Measurements from ENCODE around the gene OAS2.

Gene OAS2

DNA sequence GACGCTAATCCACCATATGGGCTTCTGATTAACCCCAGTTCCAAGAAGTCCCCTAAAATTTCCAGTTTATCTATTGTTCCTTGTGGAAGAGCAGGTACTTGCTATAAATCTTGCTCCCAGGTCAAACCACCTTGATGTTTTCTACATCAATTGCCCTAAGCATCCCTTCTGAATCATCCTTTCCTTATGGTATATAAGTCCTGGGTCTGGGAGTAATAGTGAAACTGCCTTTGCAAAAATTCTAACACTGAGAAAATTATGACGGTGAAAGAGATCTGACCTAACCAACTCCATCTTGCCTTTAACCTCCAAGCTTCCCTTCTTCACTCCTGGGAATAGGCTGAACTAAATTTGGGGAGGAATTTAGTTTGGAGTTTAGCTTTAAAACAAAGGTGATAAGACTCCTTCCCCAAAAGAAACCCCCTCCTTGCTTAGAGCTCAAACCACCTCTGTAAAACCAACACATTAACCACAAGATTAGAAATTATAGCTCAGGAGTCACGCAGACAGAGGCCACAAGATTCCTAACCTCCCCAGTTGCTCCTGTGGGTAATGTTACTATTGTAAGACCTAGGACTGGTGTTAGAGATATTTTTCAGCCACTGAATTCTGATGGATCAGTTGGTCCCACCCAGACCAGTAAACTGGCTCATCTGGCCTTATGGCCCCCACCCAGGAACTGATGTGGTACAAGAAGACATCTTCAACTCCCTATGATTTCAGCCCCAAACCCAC, 44.4 kb downstream of the OAS2 start:
- no peak for ATAC-seq (replicated peaks)

DNA sequence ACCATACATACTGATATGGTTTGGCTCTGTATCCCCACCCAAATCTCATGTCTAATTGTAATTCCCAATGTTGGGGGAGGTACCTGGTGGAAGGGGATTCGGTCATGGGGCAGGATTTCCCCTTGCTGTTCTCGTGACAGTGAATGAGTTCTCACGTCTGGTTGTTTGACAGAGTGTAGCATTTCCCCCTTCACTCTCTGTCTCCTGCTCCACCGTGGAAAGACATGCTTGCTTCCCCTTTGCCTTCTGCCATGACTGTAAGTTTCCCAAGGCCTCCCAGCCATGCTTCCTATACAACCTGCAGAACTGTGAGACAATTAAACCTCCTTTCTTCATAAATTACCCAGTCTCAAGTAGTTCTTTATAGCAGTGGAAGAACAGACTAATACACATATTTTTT, 49.4 kb downstream of the OAS2 start:
- H3K9me3 Mint-ChIP-seq, result no peaks in the 10 kb centered on the region
- no peak for DNase-seq
- no peak for ATAC-seq (replicated peaks)
- H3K4me3 Mint-ChIP-seq, result no peak overlapping the region
- no peak overlapping the region for H3K27ac Mint-ChIP-seq
- H3K36me3 Mint-ChIP-seq (ENCODE audit: insufficient read depth), result peaks cover 3% of the 10 kb centered on the region
- peaks cover 0 to 11% of the 10 kb centered on the region in 2 donors for H3K27me3 Mint-ChIP-seq
- peaks cover 4 to 9% of the 10 kb centered on the region in 2 donors for H3K4me1 Mint-ChIP-seq (ENCODE audit: low read depth in 2 of 2)

More for the DNA sequence above, 44.4 kb downstream of the OAS2 start:
- no peaks in the 10 kb centered on the region for H3K9me3 Mint-ChIP-seq
- peaks cover 3% of the 10 kb centered on the region for H3K36me3 Mint-ChIP-seq (ENCODE audit: insufficient read depth)
- DNase-seq, result no peak
- H3K4me1 Mint-ChIP-seq (ENCODE audit: low read depth in 2 of 2), result peaks cover 0 to 5% of the 10 kb centered on the region in 2 donors
- no peak overlapping the region for H3K27ac Mint-ChIP-seq
- H3K4me3 Mint-ChIP-seq, result no peak overlapping the region
- H3K27me3 Mint-ChIP-seq, result no peaks in the 10 kb centered on the region

DNA sequence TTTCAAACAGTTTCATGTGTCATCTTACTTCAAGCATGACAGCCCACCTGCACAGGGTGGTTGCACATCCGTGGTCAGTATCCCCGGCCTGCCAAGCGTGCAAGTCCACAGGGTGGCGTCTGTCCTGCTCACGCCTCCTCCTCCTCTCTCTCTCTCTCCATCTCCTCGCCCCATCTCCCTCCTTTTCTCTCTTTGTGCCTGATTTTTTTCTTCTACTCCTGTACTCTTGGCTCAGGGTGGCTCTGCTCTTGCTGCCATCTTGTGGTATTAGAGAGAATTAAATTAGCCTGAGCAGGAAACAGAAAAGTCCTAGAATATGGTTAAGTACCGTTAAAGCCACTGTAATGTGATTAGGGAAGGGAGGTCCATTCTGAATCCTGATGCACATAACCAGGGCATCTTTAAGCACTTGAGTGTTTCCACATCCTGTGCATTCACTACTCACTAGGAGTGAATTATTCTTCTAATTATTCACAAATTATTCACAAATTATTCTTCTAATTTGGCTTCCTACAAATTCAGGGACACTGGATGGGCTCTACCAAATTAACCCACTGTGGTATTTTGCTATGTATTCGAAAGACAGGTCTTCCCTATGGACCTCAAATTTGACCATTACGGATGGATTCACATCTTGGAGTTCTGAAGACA, 52.7 kb downstream of the OAS2 start:
- Mint-ChIP-seq H3K27me3 (peaks cover 6 to 25% of the 10 kb centered on the region in 2 donors), H3K4me1 (ENCODE audit: low read depth in 2 of 2) (peaks cover 4 to 5% of the 10 kb centered on the region in 2 donors)
- DNase-seq, result peak in 1 of 3 experiments; percentile 3

DNA sequence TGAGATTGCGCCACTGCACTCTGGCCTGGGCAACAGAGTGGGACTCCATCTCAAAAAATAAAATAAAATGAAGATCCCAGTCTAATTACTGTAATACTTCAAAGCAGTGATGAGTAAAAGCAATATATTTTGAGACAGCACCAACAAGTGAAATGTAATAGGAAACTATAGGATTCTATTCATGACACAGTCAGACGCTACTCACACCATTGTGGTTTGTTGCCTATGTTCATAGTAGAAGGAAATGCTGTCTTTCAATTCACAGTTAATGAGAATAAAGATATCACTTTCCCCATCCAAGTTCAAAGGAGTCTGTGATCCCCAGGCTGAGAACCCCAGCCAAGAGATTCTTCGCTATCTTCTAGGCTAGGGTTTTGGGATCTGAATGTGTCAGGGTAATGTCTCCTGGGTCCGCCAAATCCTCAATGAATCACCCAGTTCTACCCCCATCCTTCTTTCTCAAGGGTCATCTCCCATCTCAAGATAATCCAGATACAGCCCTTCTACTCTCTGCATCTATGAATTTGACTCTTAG, 61.7 kb downstream of the OAS2 start:
- no peak for DNase-seq

More for the DNA sequence above, 52.7 kb downstream of the OAS2 start:
- Mint-ChIP-seq H3K36me3 (ENCODE audit: insufficient read depth) (peaks cover 3% of the 10 kb centered on the region), H3K9me3 (no peaks in the 10 kb centered on the region), H3K27ac (no peak overlapping the region), H3K4me3 (no peak overlapping the region)
- peak; percentile 40 for ATAC-seq (replicated peaks)

DNA sequence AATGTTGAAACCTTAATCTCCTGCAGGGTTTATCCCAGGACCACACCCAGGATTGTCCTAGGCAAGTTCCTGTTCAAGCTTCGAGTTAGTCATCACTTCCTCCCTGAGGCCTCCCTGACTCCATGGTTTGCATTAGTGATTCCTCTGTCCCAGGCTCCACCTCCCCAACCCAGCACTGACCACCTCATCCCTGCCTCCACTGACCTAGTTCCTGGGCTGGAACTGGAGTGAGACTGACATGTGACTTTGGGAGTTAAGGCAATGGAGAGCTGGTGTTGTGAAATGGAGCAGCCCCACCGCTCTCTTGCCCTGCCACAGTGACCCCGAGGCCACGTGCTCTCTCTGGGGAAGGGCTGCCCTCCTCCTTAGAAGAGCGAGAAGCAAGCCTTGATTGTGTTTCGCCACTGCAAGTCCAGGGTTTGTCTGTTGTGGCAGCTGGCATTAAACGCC, 62.4 kb downstream of the OAS2 start:
- H3K27me3 Mint-ChIP-seq, result peaks cover 12 to 40% of the 10 kb centered on the region in 2 donors
- no peak overlapping the region for H3K4me3 Mint-ChIP-seq
- H3K36me3 Mint-ChIP-seq (ENCODE audit: insufficient read depth), result peaks cover 3% of the 10 kb centered on the region
- DNase-seq (no peak), ATAC-seq (replicated peaks) (no peak)
- H3K9me3 Mint-ChIP-seq, result no peaks in the 10 kb centered on the region
- no peak overlapping the region for H3K27ac Mint-ChIP-seq
- H3K4me1 Mint-ChIP-seq (ENCODE audit: low read depth in 2 of 2), result no peaks in the 10 kb centered on the region

More for the DNA sequence above, 61.7 kb downstream of the OAS2 start:
- no peak for ATAC-seq (replicated peaks)
- Mint-ChIP-seq H3K9me3 (no peaks in the 10 kb centered on the region), H3K4me1 (ENCODE audit: low read depth in 2 of 2) (no peaks in the 10 kb centered on the region), H3K36me3 (ENCODE audit: insufficient read depth) (peaks cover 3% of the 10 kb centered on the region), H3K27me3 (peaks cover 12 to 40% of the 10 kb centered on the region in 2 donors), H3K27ac (no peak overlapping the region), H3K4me3 (no peak overlapping the region)

DNA sequence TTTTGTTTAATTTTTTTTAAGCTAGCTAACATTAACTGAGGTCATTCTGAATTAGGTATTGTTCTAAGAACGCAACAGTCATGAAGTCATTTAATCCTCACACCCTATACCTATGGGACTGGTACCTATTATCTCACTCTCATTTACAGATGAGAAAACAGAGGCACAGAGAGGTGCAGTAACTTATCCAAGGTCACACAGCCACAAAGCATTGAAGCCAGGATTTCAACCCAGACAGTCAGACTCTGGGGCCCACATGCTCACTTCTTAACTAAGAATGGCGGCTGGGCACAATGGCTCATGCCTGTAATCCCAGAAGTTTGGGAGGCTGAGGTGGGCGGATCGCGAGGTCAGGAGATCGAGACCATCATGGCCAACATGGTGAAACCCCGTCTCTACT, 63.2 kb downstream of the OAS2 start:
- no peak overlapping the region for H3K4me3 Mint-ChIP-seq
- H3K27me3 Mint-ChIP-seq, result peaks cover 12 to 40% of the 10 kb centered on the region in 2 donors
- DNase-seq, result no peak

DNA sequence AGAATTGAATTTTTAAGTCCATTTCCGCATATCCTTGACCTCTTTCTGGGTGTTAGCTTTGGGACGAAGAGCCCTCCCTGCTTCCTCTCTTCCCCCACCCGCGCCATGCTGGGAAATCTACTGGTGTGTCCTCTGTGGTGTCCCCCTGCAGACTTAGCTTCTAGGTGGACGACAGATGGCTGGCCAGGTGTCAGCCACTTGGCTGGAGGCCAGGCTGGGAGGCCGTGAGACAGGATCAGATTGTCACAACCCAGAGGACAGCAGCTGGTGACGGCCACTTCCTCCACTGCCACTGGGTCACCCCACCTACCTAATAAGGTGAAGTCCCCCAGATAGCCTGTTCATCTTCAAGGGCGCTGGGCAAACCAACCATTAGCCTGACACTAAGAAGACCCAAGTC, 64.9 kb downstream of the OAS2 start:
- Mint-ChIP-seq H3K9me3 (no peaks in the 10 kb centered on the region), H3K4me1 (ENCODE audit: low read depth in 2 of 2) (no peaks in the 10 kb centered on the region), H3K36me3 (ENCODE audit: insufficient read depth) (peaks cover 3% of the 10 kb centered on the region), H3K27ac (no peak overlapping the region), H3K4me3 (no peak overlapping the region), H3K27me3 (peaks cover 12 to 40% of the 10 kb centered on the region in 2 donors)
- DNase-seq (no peak), ATAC-seq (replicated peaks) (no peak)

More for the DNA sequence above, 63.2 kb downstream of the OAS2 start:
- H3K27ac Mint-ChIP-seq, result no peak overlapping the region
- peaks cover 3% of the 10 kb centered on the region for H3K36me3 Mint-ChIP-seq (ENCODE audit: insufficient read depth)
- no peaks in the 10 kb centered on the region for H3K4me1 Mint-ChIP-seq (ENCODE audit: low read depth in 2 of 2)
- no peaks in the 10 kb centered on the region for H3K9me3 Mint-ChIP-seq
- no peak for ATAC-seq (replicated peaks)

DNA sequence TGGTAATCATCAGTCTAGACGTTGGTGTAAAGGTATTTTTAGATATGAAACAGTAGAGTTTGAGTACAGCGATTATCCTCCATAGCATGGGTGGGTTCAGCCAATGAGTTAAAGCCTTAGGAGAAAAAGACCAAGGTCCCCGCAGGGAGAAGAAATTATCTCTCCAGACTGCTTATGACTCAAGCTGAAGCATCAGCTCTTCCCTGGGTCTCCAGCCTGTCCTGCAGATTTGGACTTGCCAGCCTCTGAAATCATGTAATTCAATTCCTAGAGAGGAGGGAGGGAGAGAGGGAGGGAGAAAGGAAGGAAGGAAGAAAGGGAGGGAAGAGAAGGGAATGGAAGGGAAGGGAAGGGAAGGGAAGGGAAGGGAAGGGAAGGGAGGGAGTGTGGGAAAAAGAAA, 66.2 kb downstream of the OAS2 start:
- DNase-seq, result no peak
- Mint-ChIP-seq H3K27me3 (peaks cover 12 to 40% of the 10 kb centered on the region in 2 donors), H3K27ac (no peak overlapping the region), H3K9me3 (no peaks in the 10 kb centered on the region), H3K4me3 (no peak overlapping the region), H3K36me3 (ENCODE audit: insufficient read depth) (peaks cover 3% of the 10 kb centered on the region), H3K4me1 (ENCODE audit: low read depth in 2 of 2) (peaks cover 0 to 4% of the 10 kb centered on the region in 2 donors)
- ATAC-seq (replicated peaks), result no peak

DNA sequence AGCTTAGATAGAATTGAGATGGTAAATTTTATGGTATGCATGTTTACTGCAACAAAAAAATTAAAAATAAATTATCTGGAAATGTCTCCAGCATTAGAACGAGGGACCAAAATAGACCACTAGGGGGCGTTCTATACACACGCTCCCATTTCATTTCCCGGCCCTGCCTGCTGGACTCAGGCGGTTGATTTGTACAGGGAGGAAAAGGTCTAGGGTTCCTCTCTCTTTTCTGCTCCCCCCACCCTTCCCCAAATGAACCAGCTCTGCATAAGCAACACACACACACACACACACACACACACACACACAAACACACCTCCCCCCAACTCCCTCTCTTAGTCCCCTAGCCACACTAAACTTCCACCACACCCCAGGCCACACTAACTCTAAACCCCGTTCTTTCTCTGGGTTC, 70.4 kb downstream of the OAS2 start:
- Mint-ChIP-seq H3K36me3 (ENCODE audit: insufficient read depth) (no peaks in the 10 kb centered on the region), H3K27ac (peak overlapping the region in 1 of 2 donors; percentile 17), H3K4me1 (ENCODE audit: low read depth in 2 of 2) (peaks cover 0 to 8% of the 10 kb centered on the region in 2 donors), H3K4me3 (no peak overlapping the region), H3K27me3 (peaks cover 8 to 9% of the 10 kb centered on the region in 2 donors), H3K9me3 (no peaks in the 10 kb centered on the region)
- ATAC-seq (replicated peaks) (peak; percentile 88), DNase-seq (peak; percentile 65 to 70 (median 66))

DNA sequence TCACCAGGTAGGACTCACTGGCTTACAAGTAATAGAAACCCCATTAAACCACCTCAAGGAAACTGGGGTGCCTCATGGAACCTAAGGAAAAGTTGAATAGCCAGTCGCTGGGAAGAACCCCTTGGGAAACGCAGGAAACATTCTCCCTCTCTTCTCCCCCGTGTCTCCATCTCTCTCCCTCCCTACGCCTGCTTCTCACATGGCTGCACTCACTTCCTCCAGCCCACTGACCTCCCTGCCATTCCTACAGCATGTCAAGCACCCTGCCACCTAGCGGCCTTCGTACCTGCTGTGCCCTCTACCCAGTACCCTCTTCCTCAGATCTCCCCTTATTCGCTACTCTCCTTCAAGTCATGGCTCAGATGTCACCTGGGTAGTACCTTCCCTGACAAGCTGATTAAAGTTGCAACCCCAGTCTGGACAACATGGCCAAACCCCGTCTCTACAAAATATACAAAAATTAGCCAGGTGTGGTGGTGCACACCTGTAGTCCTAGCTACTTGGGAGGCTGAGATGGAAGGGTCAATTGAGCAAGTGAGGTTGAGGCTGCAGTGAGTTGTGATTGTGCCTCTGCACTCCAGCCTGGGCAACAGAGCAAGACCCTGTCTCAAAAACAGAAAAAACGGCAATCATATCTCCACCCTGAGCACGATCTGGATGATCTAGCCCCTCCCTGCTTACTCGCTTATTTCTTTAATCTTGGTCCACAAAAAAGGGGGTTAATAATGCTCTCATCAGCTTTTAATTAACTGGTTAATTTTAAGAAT, 71.8 kb downstream of the OAS2 start:
- Mint-ChIP-seq H3K4me1 (ENCODE audit: low read depth in 2 of 2) (peaks cover 0 to 8% of the 10 kb centered on the region in 2 donors), H3K27me3 (no peaks in the 10 kb centered on the region), H3K27ac (peak overlapping the region in 1 of 2 donors; percentile 17), H3K9me3 (no peaks in the 10 kb centered on the region), H3K4me3 (no peak overlapping the region), H3K36me3 (ENCODE audit: insufficient read depth) (no peaks in the 10 kb centered on the region)
- ATAC-seq (replicated peaks), result no peak
- no peak for DNase-seq

DNA sequence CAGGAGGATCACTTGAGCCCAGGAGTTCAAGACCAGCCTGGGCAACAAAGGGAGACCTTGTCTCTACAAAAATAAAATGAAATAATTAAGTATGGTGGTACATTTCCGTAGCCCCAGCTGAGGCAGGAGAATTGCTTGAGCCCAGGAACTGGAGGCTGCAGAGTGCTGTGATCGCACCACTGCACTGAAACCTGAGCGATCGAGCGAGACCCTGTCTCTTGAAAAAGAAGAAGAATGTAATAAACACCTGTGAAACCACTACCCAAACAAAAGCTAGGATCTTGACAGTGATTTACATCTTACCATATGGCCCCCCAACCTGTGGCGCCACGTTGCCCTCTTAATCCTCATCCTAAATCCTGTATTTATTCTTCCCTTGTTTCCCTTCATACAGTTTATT, 72.5 kb downstream of the OAS2 start:
- DNase-seq (no peak), ATAC-seq (replicated peaks) (no peak)
- Mint-ChIP-seq H3K27ac (no peak overlapping the region), H3K4me1 (ENCODE audit: low read depth in 2 of 2) (peaks cover 0 to 10% of the 10 kb centered on the region in 2 donors), H3K27me3 (no peaks in the 10 kb centered on the region), H3K4me3 (no peak overlapping the region), H3K36me3 (ENCODE audit: insufficient read depth) (no peaks in the 10 kb centered on the region), H3K9me3 (no peaks in the 10 kb centered on the region)

DNA sequence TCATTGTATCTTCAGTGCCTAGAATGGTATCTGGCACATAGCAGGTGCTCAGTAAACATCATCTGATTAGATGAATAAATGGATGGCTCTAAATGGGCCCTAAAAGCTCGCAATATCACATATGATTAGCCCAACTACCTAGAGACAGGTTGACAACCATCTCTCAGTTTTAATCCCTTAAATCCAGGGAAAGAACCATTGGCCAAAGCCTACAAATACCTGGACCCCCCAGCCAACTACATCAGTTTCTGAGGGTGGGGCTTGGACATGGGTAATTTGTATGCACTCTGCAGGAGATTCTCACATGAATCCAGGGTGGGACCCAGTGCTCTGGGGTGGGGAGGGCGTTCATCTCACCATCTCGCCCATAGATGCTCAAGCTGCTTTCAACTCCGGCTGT, 73.4 kb downstream of the OAS2 start:
- no peaks in the 10 kb centered on the region for H3K9me3 Mint-ChIP-seq
- H3K4me1 Mint-ChIP-seq (ENCODE audit: low read depth in 2 of 2), result peaks cover 4 to 14% of the 10 kb centered on the region in 2 donors
- no peak for DNase-seq
- no peak for ATAC-seq (replicated peaks)
- H3K27me3 Mint-ChIP-seq, result no peaks in the 10 kb centered on the region
- no peak overlapping the region for H3K27ac Mint-ChIP-seq
- H3K36me3 Mint-ChIP-seq (ENCODE audit: insufficient read depth), result peaks cover 3% of the 10 kb centered on the region
- H3K4me3 Mint-ChIP-seq, result no peak overlapping the region

DNA sequence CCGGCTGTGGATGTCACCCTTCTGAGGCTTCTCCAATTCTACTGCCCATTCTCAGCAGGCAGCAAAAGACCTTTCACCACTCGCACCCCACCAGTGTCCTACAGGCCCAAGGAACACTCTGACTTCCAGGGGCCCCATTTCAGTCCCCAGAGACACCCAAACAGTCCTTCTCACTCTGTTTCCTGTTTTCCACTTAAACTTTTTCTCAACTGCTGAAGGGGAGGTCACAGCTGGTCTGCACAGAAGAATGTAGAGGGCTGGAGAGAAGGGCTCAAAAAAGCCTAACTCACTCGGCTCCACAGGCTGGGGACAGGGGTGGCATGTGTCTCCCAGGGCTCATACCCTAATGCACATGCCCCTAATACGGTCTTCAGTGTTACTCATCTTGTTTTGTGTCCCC, 74.0 kb downstream of the OAS2 start:
- ATAC-seq (replicated peaks) (no peak), DNase-seq (no peak)
- Mint-ChIP-seq H3K36me3 (ENCODE audit: insufficient read depth) (peaks cover 3% of the 10 kb centered on the region), H3K27me3 (no peaks in the 10 kb centered on the region), H3K4me3 (no peak overlapping the region), H3K9me3 (no peaks in the 10 kb centered on the region), H3K27ac (no peak overlapping the region), H3K4me1 (ENCODE audit: low read depth in 2 of 2) (peaks cover 4 to 14% of the 10 kb centered on the region in 2 donors)
